Hepatocyte (in vitro differentiated cells): ENCODE results near the gene INPPL1. TPM values are rescaled to one million over a fixed set of nuclear protein-coding genes. Genes with fewer than 3 reads are reported as not detected.

ENCODE experiments used
- DNase-seq: peaks from one replicate; pipeline ENCODE4 v3.0.0-alpha.2; 2016; ENCODE audit warnings: low spot score
- H2AFZ ChIP-seq: fragments of 200-600 bp; sonication (generic); 2 replicates; pipeline ENCODE4 v1.6.0; 2016; ENCODE audit warnings: antibody characterized with exemption, mild to moderate bottlenecking
- H3K27ac ChIP-seq: fragments of 200-600 bp; sonication (generic); 2 replicates; pipeline ENCODE4 v1.5.1; 2016; ENCODE audit warnings: mild to moderate bottlenecking
- H3K27me3 ChIP-seq: fragments of 200-600 bp; sonication (generic); 2 replicates; pipeline ENCODE4 v1.6.1; 2016
- H3K36me3 ChIP-seq: fragments of 200-600 bp; sonication (generic); replicated peaks from 2 replicates; pipeline ENCODE4 v1.5.1; 2016; ENCODE audit warnings: low read depth; ENCODE audit not compliant: insufficient read depth
- H3K4me1 ChIP-seq: fragments of 200-600 bp; sonication (generic); 2 replicates; pipeline ENCODE4 v1.5.1; 2016; ENCODE audit warnings: mild to moderate bottlenecking, moderate library complexity; ENCODE audit not compliant: insufficient read depth
- H3K4me2 ChIP-seq: fragments of 200-600 bp; sonication (generic); 2 replicates; pipeline ENCODE4 v1.6.0; 2016
- H3K4me3 ChIP-seq: fragments of 200-600 bp; sonication (generic); 2 replicates; pipeline ENCODE4 v1.5.1; 2016; ENCODE audit warnings: mild to moderate bottlenecking
- H3K79me2 ChIP-seq: fragments of 200-600 bp; sonication (generic); 2 replicates; pipeline ENCODE4 v1.6.0; 2017; ENCODE audit warnings: mild to moderate bottlenecking
- H3K9me2 ChIP-seq: fragments of 200-600 bp; sonication (generic); replicated peaks from 2 replicates; pipeline ENCODE4 v1.6.0; 2017; ENCODE audit warnings: mild to moderate bottlenecking; ENCODE audit not compliant: insufficient read depth
- H3K9me3 ChIP-seq: fragments of 200-600 bp; sonication (generic); 2 replicates; pipeline ENCODE4 v1.5.1; 2016; ENCODE audit warnings: low read depth, mild to moderate bottlenecking
- H4K20me1 ChIP-seq: fragments of 200-600 bp; sonication (generic); 2 replicates; pipeline ENCODE4 v1.6.0; 2016; ENCODE audit warnings: mild to moderate bottlenecking; ENCODE audit not compliant: insufficient read depth, poor library complexity, severe bottlenecking
- EZH2 ChIP-seq: fragments of 200-600 bp; sonication (generic); IDR thresholded peaks from 2 replicates; pipeline ENCODE4 v1.6.1; 2016; ENCODE audit warnings: antibody characterized with exemption, mild to moderate bottlenecking, borderline replicate concordance
- EZH2phosphoT487 ChIP-seq: fragments of 200-600 bp; sonication (generic); IDR thresholded peaks from one replicate; pipeline ENCODE4 v1.6.1; 2018; ENCODE audit warnings: antibody characterized with exemption, mild to moderate bottlenecking, low read depth, moderate library complexity; ENCODE audit not compliant: unreplicated experiment, severe bottlenecking
- WGBS: methylation state at CpG from one replicate; pipeline ENCODE4 v1.1.6; 2016; ENCODE audit warnings: low lambda C conversion rate; ENCODE audit errors: missing lambda C conversion rate; 5-methylcytosine and 5-hydroxymethylcytosine counted together
- polyA plus RNA-seq: library from polyadenylated mRNA; unstranded; fragments of >200 nt; fragmentation: Nextera tagmentation; extraction: Ambion mirVana; gene quantifications from 2 replicates; pipeline ENCODE4 v1.2.1, GENCODE V29; 2016
- total RNA-seq: library from RNA; depleted of rRNA; stranded (reverse); fragments of >200 nt; gene quantifications from 2 replicates; pipeline ENCODE4 v1.2.3, GENCODE V29; 2014
- TF ChIP-seq, protein P1 (sequence below): fragments of 200-600 bp; sonication (generic); IDR thresholded peaks from 2 replicates; pipeline ENCODE4 v1.5.1; 2016; ENCODE audit warnings: antibody characterized with exemption, mild to moderate bottlenecking; ENCODE audit not compliant: poor library complexity

The INPPL1 gene
- total and polyA plus RNA-seq, 2 experiments from 2014 or later, result 74.8 to 99.4 TPM

DNA sequence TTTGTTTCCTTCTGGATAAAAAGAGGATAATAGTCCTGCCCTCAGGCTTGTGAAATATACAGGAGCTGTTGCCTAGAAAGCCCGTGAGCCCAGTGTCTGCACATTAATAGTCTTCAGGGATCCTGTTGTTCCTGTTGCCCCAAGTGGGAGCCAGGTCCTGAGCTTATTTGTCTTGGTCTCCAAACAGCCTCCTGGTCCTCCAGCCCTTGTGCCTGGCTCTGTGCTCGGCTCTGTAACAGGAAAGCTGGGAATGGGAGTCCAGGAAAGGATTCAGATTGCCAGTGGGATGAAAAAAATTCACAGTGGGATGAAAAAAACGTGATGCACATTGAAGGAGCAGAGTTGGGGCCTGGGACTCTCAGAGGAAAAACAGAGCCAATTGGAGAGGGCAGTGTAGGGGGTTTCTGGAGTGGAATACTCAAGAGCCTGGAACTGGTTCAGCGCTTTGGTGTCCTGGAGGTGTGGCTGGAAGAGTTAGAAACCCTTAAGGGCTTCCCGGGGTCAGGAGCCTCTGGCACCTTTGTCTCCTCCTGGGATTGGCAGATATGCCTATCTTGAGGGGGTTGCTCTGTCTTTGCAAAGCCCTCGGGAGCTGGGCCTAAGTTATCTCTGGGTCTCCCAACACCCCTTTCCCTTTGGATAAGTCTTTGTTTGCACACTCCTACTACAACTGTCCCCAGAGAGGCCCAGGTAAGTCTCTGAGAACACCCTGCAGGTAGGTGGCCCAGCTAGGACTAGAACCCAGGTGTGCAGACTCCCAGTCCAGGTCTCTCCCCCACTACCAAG lies 2.3 kb upstream of the INPPL1 start:
- DNase-seq, result no peak
- H3K36me3 ChIP-seq, result no peaks in the 10 kb centered on the region
- no peak for TF ChIP-seq EZH2
- TF ChIP-seq, protein P1, sequence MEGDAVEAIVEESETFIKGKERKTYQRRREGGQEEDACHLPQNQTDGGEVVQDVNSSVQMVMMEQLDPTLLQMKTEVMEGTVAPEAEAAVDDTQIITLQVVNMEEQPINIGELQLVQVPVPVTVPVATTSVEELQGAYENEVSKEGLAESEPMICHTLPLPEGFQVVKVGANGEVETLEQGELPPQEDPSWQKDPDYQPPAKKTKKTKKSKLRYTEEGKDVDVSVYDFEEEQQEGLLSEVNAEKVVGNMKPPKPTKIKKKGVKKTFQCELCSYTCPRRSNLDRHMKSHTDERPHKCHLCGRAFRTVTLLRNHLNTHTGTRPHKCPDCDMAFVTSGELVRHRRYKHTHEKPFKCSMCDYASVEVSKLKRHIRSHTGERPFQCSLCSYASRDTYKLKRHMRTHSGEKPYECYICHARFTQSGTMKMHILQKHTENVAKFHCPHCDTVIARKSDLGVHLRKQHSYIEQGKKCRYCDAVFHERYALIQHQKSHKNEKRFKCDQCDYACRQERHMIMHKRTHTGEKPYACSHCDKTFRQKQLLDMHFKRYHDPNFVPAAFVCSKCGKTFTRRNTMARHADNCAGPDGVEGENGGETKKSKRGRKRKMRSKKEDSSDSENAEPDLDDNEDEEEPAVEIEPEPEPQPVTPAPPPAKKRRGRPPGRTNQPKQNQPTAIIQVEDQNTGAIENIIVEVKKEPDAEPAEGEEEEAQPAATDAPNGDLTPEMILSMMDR, result no peak
- TF ChIP-seq EZH2phosphoT487, result no peak
- WGBS, result 42% methylated on average over 6 of the region's 6 CpGs
- H3K79me2 ChIP-seq, result peaks cover 32% of the 10 kb centered on the region
- H3K27ac ChIP-seq, result peak overlapping the region; percentile 97
- H4K20me1 ChIP-seq, result peaks cover 23% of the 10 kb centered on the region
- no peaks in the 10 kb centered on the region for H3K9me3 ChIP-seq
- peak overlapping the region; percentile 83 for H3K4me2 ChIP-seq
- H2AFZ ChIP-seq, result peak overlapping the region; percentile 75
- no peaks in the 10 kb centered on the region for H3K9me2 ChIP-seq
- peak overlapping the region; percentile 88 for H3K4me3 ChIP-seq
- peaks cover 20% of the 10 kb centered on the region for H3K4me1 ChIP-seq
- H3K27me3 ChIP-seq, result peaks cover 6% of the 10 kb centered on the region

DNA sequence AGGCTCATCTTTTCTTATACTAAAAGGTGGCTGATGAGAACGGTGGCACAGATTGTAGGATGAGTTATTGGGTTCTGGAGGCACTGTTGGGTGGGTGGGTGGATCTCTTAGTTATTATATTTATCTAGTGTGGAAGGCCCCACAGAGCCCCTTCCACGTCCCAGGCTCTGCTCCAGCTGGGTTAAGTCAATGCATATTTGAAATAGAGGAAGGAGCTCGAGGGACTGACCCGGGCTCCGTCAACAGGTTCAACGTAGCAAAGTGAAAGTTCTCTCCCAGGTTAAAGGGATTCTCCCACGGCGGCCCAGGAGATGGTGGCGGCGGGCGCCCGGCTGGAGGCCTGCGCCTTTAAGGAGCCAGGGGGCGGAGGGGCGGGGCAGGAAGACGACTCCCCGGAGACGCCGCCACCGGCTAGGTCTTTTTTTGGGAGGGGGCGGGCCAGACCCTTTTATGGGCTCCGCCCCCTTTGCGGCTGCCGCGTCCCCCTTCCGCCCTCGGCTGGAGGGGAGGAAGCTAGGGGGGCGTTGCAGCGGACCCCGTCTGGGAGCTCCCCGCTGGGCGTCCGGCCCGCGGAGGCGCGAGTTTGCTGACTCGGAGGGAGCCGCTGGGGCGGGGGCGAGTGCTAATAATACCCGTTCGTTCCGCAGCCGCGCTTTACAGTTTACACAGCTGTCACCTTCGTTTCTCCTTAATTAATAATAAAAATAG lies 1.5 kb upstream of the INPPL1 start:
- Histone ChIP-seq H3K79me2 (peaks cover 37% of the 10 kb centered on the region), H3K4me1 (peaks cover 20% of the 10 kb centered on the region), H3K9me3 (no peaks in the 10 kb centered on the region), H3K27ac (peak overlapping the region; percentile 97), H2AFZ (peak overlapping the region; percentile 93), H3K4me3 (peak overlapping the region; percentile 88), H4K20me1 (peaks cover 30% of the 10 kb centered on the region), H3K36me3 (no peaks in the 10 kb centered on the region), H3K9me2 (no peaks in the 10 kb centered on the region), H3K27me3 (peaks cover 2% of the 10 kb centered on the region), H3K4me2 (peak overlapping the region; percentile 83)
- DNase-seq, result peak; percentile 97
- 2% methylated on average over 34 of the region's 47 CpGs for WGBS
- TF ChIP-seq EZH2phosphoT487, result no peak
- no peak for TF ChIP-seq EZH2
- TF ChIP-seq, protein P1, result no peak

DNA sequence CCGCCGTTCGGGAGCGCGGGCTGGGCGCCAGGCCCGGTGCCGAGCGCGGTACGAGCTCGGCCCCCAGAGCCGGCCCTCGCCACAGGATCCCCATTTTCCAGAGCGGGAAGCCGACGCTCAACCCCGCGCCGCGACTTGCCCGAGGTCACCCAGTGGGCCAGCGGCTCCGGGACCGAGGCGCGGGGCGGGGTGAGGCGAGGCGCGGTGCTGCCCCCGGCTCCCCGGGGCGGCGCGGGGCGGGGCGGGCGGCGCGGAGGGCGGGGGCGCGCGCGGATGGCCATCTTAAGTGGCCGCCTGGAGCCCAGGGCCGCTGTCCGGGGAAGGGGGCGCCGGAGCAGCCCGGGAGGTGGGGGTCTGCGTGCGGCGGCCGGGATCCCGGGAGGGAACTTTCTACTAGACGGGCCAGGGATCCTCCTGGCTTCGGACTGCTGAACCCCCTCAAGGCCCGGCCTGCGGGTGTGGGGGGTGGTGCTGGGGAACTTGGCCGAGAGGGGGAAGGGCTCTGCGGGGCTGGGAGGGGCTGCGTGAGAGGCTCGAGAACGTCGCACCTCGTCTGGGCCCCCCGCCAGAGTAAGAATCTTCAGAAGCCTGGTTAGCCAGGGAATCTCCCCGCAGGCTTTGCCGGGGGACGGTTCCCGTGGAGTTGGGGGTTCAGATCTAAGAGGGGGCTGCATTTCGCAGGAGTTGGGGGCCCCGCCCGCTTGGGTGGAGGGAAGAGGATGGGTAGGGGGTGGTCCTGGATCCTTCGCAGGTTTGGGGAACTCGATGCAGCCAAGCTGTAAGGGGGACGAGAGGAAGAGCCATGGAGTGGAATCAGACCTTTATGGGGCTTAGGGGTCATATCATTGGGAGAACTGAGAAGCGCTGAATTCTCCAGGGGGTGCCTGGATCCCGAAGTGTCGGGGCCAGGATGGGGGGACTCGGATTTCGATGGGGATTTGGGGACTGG lies 678 bp upstream of the INPPL1 start:
- peaks cover 37% of the 10 kb centered on the region for H3K79me2 ChIP-seq
- DNase-seq, result peak; percentile 85
- H3K4me2 ChIP-seq, result peak overlapping the region; percentile 83
- H3K9me3 ChIP-seq, result no peaks in the 10 kb centered on the region
- H4K20me1 ChIP-seq, result peaks cover 35% of the 10 kb centered on the region
- peak overlapping the region; percentile 97 for H3K27ac ChIP-seq
- H3K4me3 ChIP-seq, result peak overlapping the region; percentile 88
- H3K27me3 ChIP-seq, result no peaks in the 10 kb centered on the region
- peaks cover 20% of the 10 kb centered on the region for H3K4me1 ChIP-seq
- H3K9me2 ChIP-seq, result no peaks in the 10 kb centered on the region
- 2% methylated on average over 36 of the region's 84 CpGs for WGBS
- peak overlapping the region; percentile 93 for H2AFZ ChIP-seq
- H3K36me3 ChIP-seq, result no peaks in the 10 kb centered on the region
- TF ChIP-seq EZH2phosphoT487, result no peak
- TF ChIP-seq, protein P1, result no peak
- TF ChIP-seq EZH2, result no peak
